ENCODE data around the gene DHX40.
"Not testable (repeated sequence)": the region's sequence is repeated elsewhere in the genome, so short reads cannot be mapped to it uniquely, and the experiment has no call there.

- TF ChIP-seq POLR2A, POLR2AphosphoS5 (IDR thresholded peaks at IDR 0.05; ENCODE audit: low read depth, low read length): not testable (repeated sequence)
These were observed 18.8 kb downstream of the DHX40 start for GRCh38 chr17:59584168-59584567.

All from GM12892 (cell line).